Transverse colon (tissue), 4 donors: Measurements from ENCODE around the gene GALNT9.

Experiments
- EP300 ChIP-seq: sonication (generic); formaldehyde crosslinking; IDR thresholded peaks from one replicate; pipeline ENCODE4 v1.6.1; 2017; ENCODE audit warnings: antibody characterized with exemption, low read depth
- POLR2A ChIP-seq: fragments of 450-650 bp; IDR thresholded peaks from one replicate; pipeline ENCODE4 v1.6.1; 2016; ENCODE audit warnings: antibody characterized with exemption, mild to moderate bottlenecking, moderate library complexity
- POLR2AphosphoS5 ChIP-seq, 3 donors: sonication (generic); formaldehyde crosslinking; IDR thresholded peaks; one replicate each; pipeline ENCODE4 v1.6.1; 2016; ENCODE audit warnings: antibody characterized with exemption in 3 of 3
- TF ChIP-seq, protein P1 (sequence below), 5 experiments: fragments of 200-600 bp in 3 of 5; fragments of 450-650 bp in 2 of 5; sonication (generic) in 3 of 5; IDR thresholded peaks; 1 replicate in 2 of 5; 2 replicates in 3 of 5; pipeline ENCODE4 v1.5.1; 2016 to 2017; ENCODE audit warnings: antibody characterized with exemption in 5 of 5, inconsistent platforms in 3 of 5, mild to moderate bottlenecking in 2 of 5, moderate library complexity in 1 of 5

DNA sequence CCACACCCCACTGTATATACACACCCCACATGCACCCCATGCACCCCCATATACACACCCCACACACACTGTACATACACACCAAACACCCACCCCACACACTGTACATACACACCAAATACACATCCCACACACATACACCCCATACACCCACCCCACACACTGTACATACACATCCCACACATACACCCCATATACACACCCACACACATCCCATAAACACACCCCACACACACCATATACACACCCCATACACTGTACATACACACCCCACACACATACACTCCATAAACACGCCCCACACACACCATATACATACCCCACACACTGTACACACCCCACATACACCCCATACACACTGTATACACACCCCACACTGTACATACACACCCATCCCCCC, 102.8 kb downstream of the GALNT9 start:
- TF ChIP-seq, protein P1, sequence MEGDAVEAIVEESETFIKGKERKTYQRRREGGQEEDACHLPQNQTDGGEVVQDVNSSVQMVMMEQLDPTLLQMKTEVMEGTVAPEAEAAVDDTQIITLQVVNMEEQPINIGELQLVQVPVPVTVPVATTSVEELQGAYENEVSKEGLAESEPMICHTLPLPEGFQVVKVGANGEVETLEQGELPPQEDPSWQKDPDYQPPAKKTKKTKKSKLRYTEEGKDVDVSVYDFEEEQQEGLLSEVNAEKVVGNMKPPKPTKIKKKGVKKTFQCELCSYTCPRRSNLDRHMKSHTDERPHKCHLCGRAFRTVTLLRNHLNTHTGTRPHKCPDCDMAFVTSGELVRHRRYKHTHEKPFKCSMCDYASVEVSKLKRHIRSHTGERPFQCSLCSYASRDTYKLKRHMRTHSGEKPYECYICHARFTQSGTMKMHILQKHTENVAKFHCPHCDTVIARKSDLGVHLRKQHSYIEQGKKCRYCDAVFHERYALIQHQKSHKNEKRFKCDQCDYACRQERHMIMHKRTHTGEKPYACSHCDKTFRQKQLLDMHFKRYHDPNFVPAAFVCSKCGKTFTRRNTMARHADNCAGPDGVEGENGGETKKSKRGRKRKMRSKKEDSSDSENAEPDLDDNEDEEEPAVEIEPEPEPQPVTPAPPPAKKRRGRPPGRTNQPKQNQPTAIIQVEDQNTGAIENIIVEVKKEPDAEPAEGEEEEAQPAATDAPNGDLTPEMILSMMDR (IDR thresholded peaks at IDR 0.05): no peak
- TF ChIP-seq POLR2A (no peak), POLR2AphosphoS5 (IDR thresholded peaks at IDR 0.05) (no peak), EP300 (no peak)
